ENCODE measurements around the gene TLE7. TPM values are rescaled to one million over a fixed set of nuclear protein-coding genes. Genes with fewer than 3 reads are reported as not detected.

Gene TLE7
- total and polyA plus RNA-seq, 2 of the 8 experiments (the other 6 are each of a cell fraction or from before 2014, with no cell fraction given), result 0.03 TPM; not detected in 1

GRCh38 chr16:71399801-71400563 lies 41.9 kb downstream of the TLE7 start (continued):
- TF ChIP-seq KDM1A (IDR thresholded peaks at IDR 0.05; ENCODE audit: borderline replicate concordance, low read length) (no peak), POU5F1 (IDR thresholded peaks at IDR 0.05; ENCODE audit: low read depth, low read length) (no peak), USF2 (IDR thresholded peaks at IDR 0.05; ENCODE audit: low read length) (no peak), ATF3 (IDR thresholded peaks at IDR 0.05; ENCODE audit: insufficient read depth, low read depth, low read length) (no peak), HDAC6 (IDR thresholded peaks at IDR 0.05; ENCODE audit: low read depth, low read length) (no peak), CTBP2 (IDR thresholded peaks at IDR 0.05; ENCODE audit: borderline replicate concordance, insufficient read depth, insufficient read length, low read length) (no peak)
